SK-N-SH (cell line): ENCODE data around the gene CHST11. TPM values are rescaled to one million over a fixed set of nuclear protein-coding genes. Genes with fewer than 3 reads are reported as not detected.

ENCODE experiments used
- CTCF ChIA-PET: fragments of 300-600, 350-600 bp; formaldehyde crosslinking; extraction: SDS; loops from one replicate; lab custom pipeline; 2021; lab: Yijun Ruan, JAX
- POLR2A ChIA-PET: fragments of 350-600 bp; sonication (Branson Sonifier 250); formaldehyde crosslinking; extraction: SDS; loops from one replicate; lab custom pipeline; 2020; ENCODE audit warnings: antibody characterized with exemption, inconsistent platforms; lab: Yijun Ruan, JAX
- DNase-seq: peaks from one replicate; pipeline ENCODE4 v3.0.0; 2012
- H2AFZ ChIP-seq: fragments of 200-600 bp; sonication (generic); 2 replicates; pipeline ENCODE4 v1.8.1; 2016; ENCODE audit warnings: antibody characterized with exemption, mild to moderate bottlenecking, low read depth
- H3F3A ChIP-seq: fragments of 200-600 bp; sonication (generic); replicated peaks from 2 replicates; pipeline ENCODE3; 2016; ENCODE audit warnings: antibody characterized with exemption, mild to moderate bottlenecking; ENCODE audit not compliant: insufficient read depth
- H3K27ac ChIP-seq, 2 experiments: fragments of 200-500 bp in 1 of 2; fragments of 200-600 bp in 1 of 2; sonication (Bioruptor generic) in 1 of 2; sonication (generic), shearing (Covaris generic) in 1 of 2; 2 replicates each; pipeline versions ENCODE4 v1.5.1 to v1.6.1; 2014 to 2016; ENCODE audit warnings: low read depth in 2 of 2, inconsistent platforms in 1 of 2, low read length in 1 of 2, mild to moderate bottlenecking in 1 of 2, mixed read lengths in 1 of 2
- H3K27me3 ChIP-seq: fragments of 200-600 bp; sonication (generic), shearing (Covaris generic); 2 replicates; pipeline ENCODE4 v1.6.1; 2016; ENCODE audit warnings: mixed run types; ENCODE audit not compliant: insufficient read depth
- H3K36me3 ChIP-seq, 2 experiments: fragments of 200-500 bp in 1 of 2; fragments of 200-600 bp in 1 of 2; sonication (Bioruptor generic) in 1 of 2; sonication (generic) in 1 of 2; replicated peaks in 1 of 2; 2 replicates each; pipeline versions ENCODE3 to v1.5.1; 2014 to 2016; ENCODE audit warnings: low read length in 1 of 2, mild to moderate bottlenecking in 1 of 2; ENCODE audit not compliant: insufficient read depth in 2 of 2, control insufficient read depth in 1 of 2
- H3K4me1 ChIP-seq, 2 experiments: fragments of 200-500 bp in 1 of 2; fragments of 200-600 bp in 1 of 2; sonication (Bioruptor generic) in 1 of 2; sonication (generic), shearing (Covaris generic) in 1 of 2; 2 replicates each; pipeline versions ENCODE4 v1.5.1 to v1.6.1; 2014 to 2016; ENCODE audit warnings: low read depth in 1 of 2, low read length in 1 of 2, mixed run types in 1 of 2; ENCODE audit not compliant: insufficient read depth in 2 of 2, control insufficient read depth in 1 of 2
- H3K4me2 ChIP-seq: fragments of 200-600 bp; sonication (generic), shearing (Covaris generic); 2 replicates; pipeline ENCODE4 v1.6.1; 2017; ENCODE audit warnings: mixed run types
- H3K4me3 ChIP-seq, 2 experiments: fragments of 200-500 bp in 1 of 2; fragments of 200-600 bp in 1 of 2; sonication (Bioruptor generic) in 1 of 2; sonication (generic), shearing (Covaris generic) in 1 of 2; 2 replicates each; pipeline versions ENCODE4 v1.5.1 to v1.8.1; 2014 to 2016; ENCODE audit warnings: low read depth in 2 of 2, inconsistent platforms in 1 of 2, low read length in 1 of 2, mild to moderate bottlenecking in 1 of 2, mixed read lengths in 1 of 2, moderate library complexity in 1 of 2
- H3K79me2 ChIP-seq: fragments of 200-600 bp; sonication (generic); 2 replicates; pipeline ENCODE4 v1.8.1; 2017; ENCODE audit warnings: mild to moderate bottlenecking; ENCODE audit not compliant: insufficient read depth
- H3K9ac ChIP-seq: fragments of 200-600 bp; sonication (generic); 2 replicates; pipeline ENCODE4 v1.6.1; 2017; ENCODE audit warnings: mixed run types
- H3K9me2 ChIP-seq: fragments of 200-600 bp; sonication (generic); 2 replicates; pipeline ENCODE4 v1.6.1; 2017; ENCODE audit warnings: mixed run types
- H3K9me3 ChIP-seq: fragments of 200-600 bp; sonication (generic); 2 replicates; pipeline ENCODE4 v1.6.1; 2017; ENCODE audit warnings: mixed run types, mild to moderate bottlenecking, moderate library complexity
- H4K20me1 ChIP-seq: fragments of 200-600 bp; sonication (generic); 2 replicates; pipeline ENCODE4 v1.6.1; 2017; ENCODE audit warnings: mild to moderate bottlenecking, mixed run types; ENCODE audit not compliant: insufficient read depth
- CHD2 ChIP-seq: fragments of 150-350 bp; IDR thresholded peaks from 2 replicates; pipeline ENCODE4 v1.6.1; 2018; ENCODE audit warnings: low read length; ENCODE audit not compliant: partially characterized antibody
- EZH2phosphoT487 ChIP-seq: fragments of 200-600 bp; sonication (generic); IDR thresholded peaks from 2 replicates; pipeline ENCODE4 v1.6.1; 2017; ENCODE audit warnings: low read depth, mixed run types, mild to moderate bottlenecking, antibody characterized with exemption, moderate library complexity, borderline replicate concordance
- FOXM1 ChIP-seq: IDR thresholded peaks from 2 replicates; pipeline ENCODE4 v1.4.0; 2012; ENCODE audit warnings: low read depth, mild to moderate bottlenecking
- GABPA ChIP-seq: IDR thresholded peaks from 2 replicates; pipeline ENCODE4 v1.4.0; 2012; ENCODE audit warnings: low read depth, mild to moderate bottlenecking
- MEF2A ChIP-seq: IDR thresholded peaks from 2 replicates; pipeline ENCODE4 v1.4.0; 2012; ENCODE audit warnings: low read depth, borderline replicate concordance
- NRF1 ChIP-seq: IDR thresholded peaks from 2 replicates; pipeline ENCODE4 v1.6.1; 2012; ENCODE audit warnings: low read depth, mild to moderate bottlenecking, low read length
- POLR2AphosphoS5 ChIP-seq: IDR thresholded peaks from 2 replicates; pipeline ENCODE4 v1.6.1; 2012; ENCODE audit warnings: low read depth, low read length
- RAD21 ChIP-seq: IDR thresholded peaks from 2 replicates; pipeline ENCODE4 v1.6.1; 2012; ENCODE audit warnings: mild to moderate bottlenecking, low read length
- SMC3 ChIP-seq: IDR thresholded peaks from 2 replicates; pipeline ENCODE4 v1.6.1; 2012; ENCODE audit warnings: low read depth, low read length, improper control_type of control experiment
- TAF1 ChIP-seq: IDR thresholded peaks from 2 replicates; pipeline ENCODE4 v1.6.1; 2012; ENCODE audit warnings: low read depth, mild to moderate bottlenecking, low read length, moderate library complexity, borderline replicate concordance
- TCF12 ChIP-seq: IDR thresholded peaks from 2 replicates; pipeline ENCODE4 v1.4.0; 2012
- TEAD4 ChIP-seq: IDR thresholded peaks from 2 replicates; pipeline ENCODE4 v1.4.0; 2012; ENCODE audit warnings: mild to moderate bottlenecking, borderline replicate concordance; ENCODE audit not compliant: insufficient read depth
- WGBS: methylation state at CpG from one replicate; pipeline ENCODE4 v1.1.6; 2017; ENCODE audit warnings: low lambda C conversion rate; 5-methylcytosine and 5-hydroxymethylcytosine counted together
- polyA plus RNA-seq, 3 experiments: library from polyadenylated mRNA; depleted of rRNA; stranded (reverse); fragments of >200 nt; gene quantifications; 2 replicates each; pipeline ENCODE4 v1.2.3, GENCODE V29; 2012
- TF ChIP-seq, protein P1 (sequence below): IDR thresholded peaks from 2 replicates; pipeline ENCODE4; 2012
- TF ChIP-seq, protein P2 (sequence below): IDR thresholded peaks from 2 replicates; pipeline ENCODE4 v1.4.0; 2012; ENCODE audit warnings: low read depth, borderline replicate concordance
- TF ChIP-seq, protein P3 (sequence below): fragments of 150-350 bp; IDR thresholded peaks from 2 replicates; pipeline ENCODE4 v1.6.1; 2017; ENCODE audit warnings: antibody characterized with exemption, low read length, low read depth, borderline replicate concordance
- TF ChIP-seq, protein P4 (sequence below): IDR thresholded peaks from 2 replicates; pipeline ENCODE4 v1.6.1; 2012; ENCODE audit warnings: mild to moderate bottlenecking, low read depth, low read length, moderate library complexity
- TF ChIP-seq, protein P5 (sequence below): IDR thresholded peaks from 2 replicates; pipeline ENCODE4 v1.4.0; 2012; ENCODE audit warnings: low read depth, borderline replicate concordance

Gene CHST11
- polyA plus RNA-seq, 1 of the 3 experiments (the other 2 are of a cell fraction): 18.6 TPM

DNA sequence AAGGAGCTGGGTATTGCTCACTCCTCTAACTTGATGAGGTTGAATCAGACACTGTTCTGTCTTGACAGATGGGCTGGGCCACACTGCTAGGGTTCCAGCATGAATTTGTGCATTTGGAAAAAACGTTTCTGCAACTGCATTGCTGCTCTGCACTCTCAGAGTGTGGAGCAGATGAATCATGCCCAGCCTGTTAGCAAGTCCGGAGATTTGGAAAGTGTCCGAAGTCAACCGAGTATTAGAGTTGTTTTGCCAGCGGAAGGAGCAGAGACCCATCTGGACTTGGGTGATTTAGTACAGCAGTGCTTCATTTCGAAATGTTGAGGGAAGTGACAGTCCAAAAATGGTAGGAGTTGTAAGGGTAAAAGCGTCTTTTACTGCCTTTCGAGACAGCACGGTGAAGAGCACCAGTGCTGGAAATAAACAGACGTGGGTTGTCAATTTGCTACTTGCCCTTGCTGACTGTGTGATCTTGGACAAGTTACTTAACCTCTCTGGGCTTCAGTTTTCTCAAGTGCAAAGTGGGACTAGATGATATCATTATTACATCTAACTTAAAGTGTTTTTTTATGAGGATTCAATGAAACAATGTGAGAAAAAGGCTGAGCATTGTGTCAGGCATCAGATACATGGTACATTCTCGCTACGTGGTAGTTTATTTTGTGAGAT is 139.5 kb downstream of the CHST11 start (continued):
- TF ChIP-seq CHD2 (no peak), SMC3 (no peak), TCF12 (peak; percentile 77), FOXM1 (no peak), TEAD4 (no peak), POLR2AphosphoS5 (no peak)
- TF ChIP-seq, protein P1, sequence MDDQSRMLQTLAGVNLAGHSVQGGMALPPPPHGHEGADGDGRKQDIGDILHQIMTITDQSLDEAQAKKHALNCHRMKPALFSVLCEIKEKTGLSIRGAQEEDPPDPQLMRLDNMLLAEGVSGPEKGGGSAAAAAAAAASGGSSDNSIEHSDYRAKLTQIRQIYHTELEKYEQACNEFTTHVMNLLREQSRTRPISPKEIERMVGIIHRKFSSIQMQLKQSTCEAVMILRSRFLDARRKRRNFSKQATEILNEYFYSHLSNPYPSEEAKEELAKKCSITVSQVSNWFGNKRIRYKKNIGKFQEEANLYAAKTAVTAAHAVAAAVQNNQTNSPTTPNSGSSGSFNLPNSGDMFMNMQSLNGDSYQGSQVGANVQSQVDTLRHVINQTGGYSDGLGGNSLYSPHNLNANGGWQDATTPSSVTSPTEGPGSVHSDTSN: peak; percentile 75
- TF ChIP-seq, protein P2, sequence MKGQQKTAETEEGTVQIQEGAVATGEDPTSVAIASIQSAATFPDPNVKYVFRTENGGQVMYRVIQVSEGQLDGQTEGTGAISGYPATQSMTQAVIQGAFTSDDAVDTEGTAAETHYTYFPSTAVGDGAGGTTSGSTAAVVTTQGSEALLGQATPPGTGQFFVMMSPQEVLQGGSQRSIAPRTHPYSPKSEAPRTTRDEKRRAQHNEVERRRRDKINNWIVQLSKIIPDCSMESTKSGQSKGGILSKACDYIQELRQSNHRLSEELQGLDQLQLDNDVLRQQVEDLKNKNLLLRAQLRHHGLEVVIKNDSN: no peak

DNA sequence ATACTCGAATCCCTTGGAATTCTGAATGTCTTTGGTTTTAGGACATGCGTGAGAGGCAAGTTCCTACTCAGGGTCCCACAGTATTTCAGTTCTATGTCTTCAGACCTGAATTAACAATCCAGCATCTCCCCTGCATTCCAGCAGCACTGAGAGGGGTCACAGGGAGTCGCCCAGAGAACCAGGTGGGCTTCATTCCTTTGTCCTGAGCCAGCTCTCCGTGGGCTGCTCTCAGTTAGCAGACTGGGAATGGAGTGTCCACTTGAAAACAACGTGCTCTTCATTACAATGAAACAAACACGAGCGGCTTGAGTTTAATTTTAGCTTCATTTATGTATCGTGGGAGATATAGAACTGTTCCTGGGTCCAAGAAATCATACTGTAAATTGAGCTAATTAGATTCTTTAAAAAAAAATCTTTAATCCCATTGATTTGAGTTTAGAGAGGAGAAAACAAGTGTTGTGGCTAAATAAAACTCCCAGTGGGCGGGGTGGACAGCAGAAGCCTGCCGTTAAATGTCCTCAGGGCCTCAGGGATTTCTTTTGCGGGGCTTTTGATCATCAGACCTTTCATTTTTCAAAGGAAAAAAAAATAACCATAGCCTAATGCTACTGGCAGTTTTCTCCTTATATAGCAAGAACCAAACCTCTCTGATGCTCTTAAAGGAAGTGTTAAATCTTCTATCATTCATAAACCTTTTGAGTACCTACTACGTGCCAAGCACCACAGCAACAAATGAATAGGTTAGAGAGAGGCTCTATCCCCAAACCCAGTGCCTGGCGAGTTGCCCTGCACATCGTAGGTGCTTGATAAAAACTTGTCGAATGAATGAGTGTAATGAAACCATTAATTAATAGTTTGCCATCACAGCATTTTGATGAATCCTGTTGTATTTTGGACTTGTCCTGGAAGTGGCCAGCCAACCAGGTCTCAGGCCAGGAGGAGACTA is 140.4 kb downstream of the CHST11 start:
- no peak overlapping the region for H3K27ac ChIP-seq
- H2AFZ ChIP-seq: no peak overlapping the region
- H3K4me2 ChIP-seq: no peak overlapping the region
- TF ChIP-seq CHD2 (no peak), GABPA (no peak), MEF2A (no peak), NRF1 (no peak), TEAD4 (no peak), TAF1 (no peak), EZH2phosphoT487 (no peak), FOXM1 (no peak), RAD21 (no peak)
- TF ChIP-seq, protein P3, sequence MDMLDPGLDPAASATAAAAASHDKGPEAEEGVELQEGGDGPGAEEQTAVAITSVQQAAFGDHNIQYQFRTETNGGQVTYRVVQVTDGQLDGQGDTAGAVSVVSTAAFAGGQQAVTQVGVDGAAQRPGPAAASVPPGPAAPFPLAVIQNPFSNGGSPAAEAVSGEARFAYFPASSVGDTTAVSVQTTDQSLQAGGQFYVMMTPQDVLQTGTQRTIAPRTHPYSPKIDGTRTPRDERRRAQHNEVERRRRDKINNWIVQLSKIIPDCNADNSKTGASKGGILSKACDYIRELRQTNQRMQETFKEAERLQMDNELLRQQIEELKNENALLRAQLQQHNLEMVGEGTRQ: no peak
- TF ChIP-seq, protein P4, sequence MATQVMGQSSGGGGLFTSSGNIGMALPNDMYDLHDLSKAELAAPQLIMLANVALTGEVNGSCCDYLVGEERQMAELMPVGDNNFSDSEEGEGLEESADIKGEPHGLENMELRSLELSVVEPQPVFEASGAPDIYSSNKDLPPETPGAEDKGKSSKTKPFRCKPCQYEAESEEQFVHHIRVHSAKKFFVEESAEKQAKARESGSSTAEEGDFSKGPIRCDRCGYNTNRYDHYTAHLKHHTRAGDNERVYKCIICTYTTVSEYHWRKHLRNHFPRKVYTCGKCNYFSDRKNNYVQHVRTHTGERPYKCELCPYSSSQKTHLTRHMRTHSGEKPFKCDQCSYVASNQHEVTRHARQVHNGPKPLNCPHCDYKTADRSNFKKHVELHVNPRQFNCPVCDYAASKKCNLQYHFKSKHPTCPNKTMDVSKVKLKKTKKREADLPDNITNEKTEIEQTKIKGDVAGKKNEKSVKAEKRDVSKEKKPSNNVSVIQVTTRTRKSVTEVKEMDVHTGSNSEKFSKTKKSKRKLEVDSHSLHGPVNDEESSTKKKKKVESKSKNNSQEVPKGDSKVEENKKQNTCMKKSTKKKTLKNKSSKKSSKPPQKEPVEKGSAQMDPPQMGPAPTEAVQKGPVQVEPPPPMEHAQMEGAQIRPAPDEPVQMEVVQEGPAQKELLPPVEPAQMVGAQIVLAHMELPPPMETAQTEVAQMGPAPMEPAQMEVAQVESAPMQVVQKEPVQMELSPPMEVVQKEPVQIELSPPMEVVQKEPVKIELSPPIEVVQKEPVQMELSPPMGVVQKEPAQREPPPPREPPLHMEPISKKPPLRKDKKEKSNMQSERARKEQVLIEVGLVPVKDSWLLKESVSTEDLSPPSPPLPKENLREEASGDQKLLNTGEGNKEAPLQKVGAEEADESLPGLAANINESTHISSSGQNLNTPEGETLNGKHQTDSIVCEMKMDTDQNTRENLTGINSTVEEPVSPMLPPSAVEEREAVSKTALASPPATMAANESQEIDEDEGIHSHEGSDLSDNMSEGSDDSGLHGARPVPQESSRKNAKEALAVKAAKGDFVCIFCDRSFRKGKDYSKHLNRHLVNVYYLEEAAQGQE: no peak
- TF ChIP-seq, protein P5, sequence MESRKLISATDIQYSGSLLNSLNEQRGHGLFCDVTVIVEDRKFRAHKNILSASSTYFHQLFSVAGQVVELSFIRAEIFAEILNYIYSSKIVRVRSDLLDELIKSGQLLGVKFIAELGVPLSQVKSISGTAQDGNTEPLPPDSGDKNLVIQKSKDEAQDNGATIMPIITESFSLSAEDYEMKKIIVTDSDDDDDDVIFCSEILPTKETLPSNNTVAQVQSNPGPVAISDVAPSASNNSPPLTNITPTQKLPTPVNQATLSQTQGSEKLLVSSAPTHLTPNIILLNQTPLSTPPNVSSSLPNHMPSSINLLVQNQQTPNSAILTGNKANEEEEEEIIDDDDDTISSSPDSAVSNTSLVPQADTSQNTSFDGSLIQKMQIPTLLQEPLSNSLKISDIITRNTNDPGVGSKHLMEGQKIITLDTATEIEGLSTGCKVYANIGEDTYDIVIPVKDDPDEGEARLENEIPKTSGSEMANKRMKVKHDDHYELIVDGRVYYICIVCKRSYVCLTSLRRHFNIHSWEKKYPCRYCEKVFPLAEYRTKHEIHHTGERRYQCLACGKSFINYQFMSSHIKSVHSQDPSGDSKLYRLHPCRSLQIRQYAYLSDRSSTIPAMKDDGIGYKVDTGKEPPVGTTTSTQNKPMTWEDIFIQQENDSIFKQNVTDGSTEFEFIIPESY: no peak
- TF ChIP-seq, protein P1: no peak
- H4K20me1 ChIP-seq: no peaks in the 10 kb centered on the region
- no peak overlapping the region for H3K4me3 ChIP-seq
- H3K4me1 ChIP-seq: peaks cover 0 to 12% of the 10 kb centered on the region in 2 experiments; a peak in 2 of 4 replicates
- 86% methylated on average over 15 of the region's 15 CpGs for WGBS
- no peaks in the 10 kb centered on the region for H3K36me3 ChIP-seq
- no peak for DNase-seq
- H3F3A ChIP-seq: peaks cover 16% of the 10 kb centered on the region
- ChIA-PET POLR2A (no interaction called here), CTCF (interaction anchor here (1.2 kb wide), 1 partner anchor 215 kb away, joined by 3 read pairs; no protein-coding TSS in a partner anchor)
- H3K9me3 ChIP-seq: no peaks in the 10 kb centered on the region
- no peaks in the 10 kb centered on the region for H3K27me3 ChIP-seq
- H3K9me2 ChIP-seq: no peaks in the 10 kb centered on the region
- no peak overlapping the region for H3K9ac ChIP-seq
- no peaks in the 10 kb centered on the region; the same call in 1 of the 2 replicates for H3K79me2 ChIP-seq
